Dermis blood vessel endothelial cell (primary cell): ENCODE measurements around the gene C8G. TPM values are rescaled to one million over a fixed set of nuclear protein-coding genes. Genes with fewer than 3 reads are reported as not detected.

Experiments
- DNase-seq: peaks from one replicate; pipeline ENCODE4 v3.0.0; 2010
- total RNA-seq: library from RNA; depleted of rRNA; stranded (reverse); fragments of >200 nt; gene quantifications from 2 replicates; pipeline ENCODE4 v1.2.3, GENCODE V29; 2014

Gene C8G
- total RNA-seq, 1 donor from 2014 or later = not detected

- DNase-seq = no peak
Observed at GRCh38 chr9:136920734-136921231, 24.3 kb upstream of the C8G start.

- DNase-seq = no peak
Observed at GRCh38 chr9:136921307-136921706, 23.7 kb upstream of the C8G start.

DNA sequence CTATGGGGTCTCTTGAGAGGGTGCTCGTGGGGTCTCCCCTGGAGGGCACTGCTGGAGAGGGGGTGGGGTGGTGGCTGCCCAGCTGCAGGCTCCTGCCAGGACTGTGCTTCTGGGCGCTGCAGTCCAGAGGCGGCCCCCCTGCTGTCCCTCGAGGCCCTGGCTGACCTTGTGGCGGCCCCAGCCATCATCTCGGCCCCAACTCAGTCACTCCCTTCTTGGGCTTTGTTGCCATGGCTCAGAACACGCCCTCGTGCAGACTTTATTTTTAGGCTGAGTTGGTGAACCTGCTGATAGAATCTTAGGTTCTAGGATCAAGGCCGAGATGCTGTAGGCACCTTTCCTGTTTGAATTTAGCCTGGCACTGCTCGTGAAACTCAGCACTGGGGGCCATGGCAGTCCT is 23.3 kb upstream of the C8G start:
- DNase-seq = no peak

DNA sequence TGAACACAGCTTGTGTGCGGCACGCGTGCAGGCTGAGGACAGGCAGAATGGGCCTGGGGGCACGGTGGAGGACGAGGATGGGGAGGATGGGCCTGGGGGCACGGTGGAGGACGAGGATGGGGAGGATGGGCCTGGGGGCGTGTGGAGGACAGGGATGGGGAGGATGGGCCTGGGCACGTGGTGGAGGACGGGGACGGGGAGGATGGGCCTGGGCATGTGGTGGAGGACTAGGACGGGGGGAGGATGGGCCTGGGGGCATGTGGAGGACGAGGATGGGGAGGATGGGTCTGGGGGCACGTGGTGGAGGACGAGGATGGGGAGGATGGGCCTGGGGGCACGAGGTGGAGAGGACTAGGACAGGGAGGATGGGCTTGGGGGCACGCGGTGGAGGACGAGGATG is 22.5 kb upstream of the C8G start:
- no peak for DNase-seq

DNA sequence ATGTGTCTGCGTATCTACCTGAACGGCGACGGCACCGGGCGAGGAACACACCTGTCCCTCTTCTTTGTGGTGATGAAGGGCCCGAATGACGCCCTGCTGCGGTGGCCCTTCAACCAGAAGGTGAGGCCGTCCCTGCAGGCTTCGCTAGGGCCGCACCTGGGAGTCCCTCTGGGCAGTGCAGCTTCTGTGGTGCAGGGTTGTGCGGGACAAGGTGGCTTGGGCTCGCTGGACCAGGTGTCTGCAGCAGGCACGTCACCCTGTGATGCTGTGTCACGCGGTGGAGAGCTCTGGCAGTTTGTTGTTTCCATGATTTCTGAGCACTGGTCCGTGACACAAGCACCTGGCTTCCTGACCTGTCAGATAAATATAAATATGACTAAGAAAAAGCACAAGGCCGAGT is 21.2 kb upstream of the C8G start:
- DNase-seq = no peak

- DNase-seq = no peak
Observed at GRCh38 chr9:136925414-136926153, 19.5 kb upstream of the C8G start.

DNA sequence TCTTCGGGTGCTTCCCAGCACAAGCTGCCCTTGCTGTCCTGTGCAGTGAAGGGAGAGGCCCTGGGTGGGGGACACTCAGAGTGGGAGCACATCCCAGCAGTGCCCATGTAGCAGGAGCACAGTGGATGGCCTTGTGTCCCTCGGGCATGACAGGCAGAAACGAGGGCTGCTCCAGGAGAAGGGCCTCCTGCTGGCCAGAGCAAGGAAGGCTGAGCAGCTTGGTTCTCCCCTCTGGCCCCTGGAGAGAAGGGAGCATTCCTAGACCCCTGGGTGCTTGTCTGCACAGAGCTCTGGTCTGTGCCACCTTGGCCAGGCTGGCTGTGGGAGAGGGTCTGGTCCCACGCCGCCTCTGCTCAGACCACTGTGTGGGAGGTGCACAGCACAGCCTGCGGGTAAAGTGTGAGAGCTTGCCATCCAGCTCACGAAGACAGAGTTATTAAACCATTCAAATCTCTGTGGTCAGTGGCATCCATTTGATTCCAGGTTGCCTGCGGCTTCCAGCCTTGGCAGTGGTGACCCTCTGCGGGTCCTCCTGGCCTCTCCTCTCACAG is 18.8 kb upstream of the C8G start:
- DNase-seq = peak; percentile 16

GRCh38 chr9:136926749-136927148 is 18.3 kb upstream of the C8G start:
- DNase-seq = no peak

GRCh38 chr9:136927343-136928271 is 17.4 kb upstream of the C8G start:
- peak; percentile 58 for DNase-seq

- DNase-seq = no peak
Observed at GRCh38 chr9:136928591-136928990, 16.5 kb upstream of the C8G start.

- DNase-seq = no peak
Observed at GRCh38 chr9:136930014-136930413, 15.0 kb upstream of the C8G start.

GRCh38 chr9:136931611-136932130 is 13.4 kb upstream of the C8G start:
- DNase-seq = no peak

- no peak for DNase-seq
Observed at GRCh38 chr9:136934277-136934676, 10.8 kb upstream of the C8G start.

- no peak for DNase-seq
Observed at GRCh38 chr9:136935651-136936050, 9.4 kb upstream of the C8G start.

DNA sequence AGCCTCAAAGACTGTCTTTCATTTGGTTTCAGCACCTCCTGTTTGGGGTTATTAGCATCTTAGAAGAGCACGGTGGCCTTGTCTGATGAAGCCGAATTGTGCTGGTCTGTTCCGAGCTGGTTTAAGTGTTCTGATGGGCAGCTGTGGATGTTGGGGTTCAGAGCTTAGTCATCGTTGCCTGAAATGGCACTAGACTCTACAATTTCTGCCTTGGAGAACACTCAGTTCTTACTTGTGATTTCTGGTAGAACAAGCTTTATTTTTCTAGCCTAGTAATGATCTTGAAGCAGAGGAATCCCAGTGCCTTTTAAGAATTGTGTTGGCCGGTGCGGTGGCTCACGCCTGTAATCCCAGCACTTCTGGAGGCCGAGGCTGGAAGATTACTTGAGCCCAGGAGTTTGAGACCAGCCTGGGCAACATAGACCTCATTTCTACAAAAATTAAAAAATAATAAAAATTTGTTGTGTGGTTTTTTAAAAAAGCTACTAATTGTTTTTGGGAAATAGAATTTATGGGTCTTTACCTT is 8.3 kb upstream of the C8G start:
- no peak for DNase-seq

DNA sequence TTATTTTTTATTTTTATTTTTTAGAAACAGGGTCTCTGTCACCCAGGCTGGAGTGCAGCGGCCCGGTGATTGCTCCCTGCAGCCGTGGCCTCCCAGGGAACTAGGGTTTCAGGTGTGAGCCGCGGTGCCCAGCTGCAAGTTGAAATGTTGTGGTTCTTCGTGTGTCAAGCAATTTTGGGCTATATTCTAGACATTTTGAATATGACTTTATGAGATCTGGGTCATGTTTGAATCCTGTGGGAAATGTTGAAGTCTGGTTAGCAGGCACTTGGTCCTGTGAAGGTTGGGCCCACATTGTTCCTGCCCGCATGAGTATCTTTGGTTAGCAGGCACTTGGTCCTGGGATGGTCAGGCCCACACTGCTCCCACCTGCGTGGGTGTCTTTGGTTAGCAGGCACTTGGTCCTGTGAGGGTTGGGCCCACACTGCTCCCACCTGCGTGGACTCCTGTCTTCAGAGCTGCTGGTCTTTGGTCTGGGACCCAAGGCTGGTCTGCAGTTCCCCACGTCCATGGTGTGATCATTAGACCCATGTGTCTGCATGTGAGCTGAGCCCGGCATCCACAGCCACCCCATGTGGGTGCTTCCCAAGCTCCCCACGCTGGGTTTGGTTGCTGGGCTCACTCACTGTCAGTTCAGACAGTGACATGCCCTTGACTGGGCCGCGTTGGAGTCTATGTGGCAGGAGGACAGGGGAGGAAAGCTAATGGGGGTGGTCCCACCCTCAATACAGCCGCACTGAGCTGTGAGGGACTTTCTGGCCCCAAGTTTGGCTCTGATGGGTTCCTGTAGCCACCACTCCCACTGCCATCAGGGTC is 7.6 kb upstream of the C8G start:
- DNase-seq = no peak

DNA sequence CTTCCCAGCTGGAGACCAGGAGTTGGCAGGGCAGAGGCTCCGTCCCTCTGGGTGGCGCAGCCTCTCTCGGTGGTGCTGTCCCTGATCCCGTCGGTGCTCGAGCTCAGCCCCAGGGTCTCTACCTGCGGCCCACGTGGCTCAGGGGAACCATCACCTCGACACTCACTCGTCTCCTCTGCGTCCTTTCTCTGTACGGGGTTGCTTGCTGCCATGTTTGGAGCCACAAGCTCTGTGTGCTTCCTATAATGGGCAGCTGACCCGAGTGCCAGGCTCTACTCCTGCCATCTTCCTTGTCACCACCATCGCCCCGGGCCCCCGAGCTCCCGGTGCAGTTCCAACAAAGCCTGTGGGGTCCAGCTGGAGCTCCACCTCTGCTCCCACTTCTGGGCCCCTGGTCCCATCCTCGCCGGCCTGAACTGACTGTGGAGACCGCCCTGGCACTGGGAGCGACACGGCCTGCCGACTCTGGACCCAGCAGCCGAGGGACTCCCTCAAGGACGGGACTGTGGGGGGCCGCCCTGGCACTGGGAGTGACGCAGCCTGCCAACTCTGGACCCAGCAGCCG is 5.5 kb upstream of the C8G start:
- DNase-seq = no peak

- DNase-seq = no peak
Observed at GRCh38 chr9:136939996-136940525, 5.0 kb upstream of the C8G start.

GRCh38 chr9:136940526-136941230 is 4.4 kb upstream of the C8G start:
- no peak for DNase-seq

DNA sequence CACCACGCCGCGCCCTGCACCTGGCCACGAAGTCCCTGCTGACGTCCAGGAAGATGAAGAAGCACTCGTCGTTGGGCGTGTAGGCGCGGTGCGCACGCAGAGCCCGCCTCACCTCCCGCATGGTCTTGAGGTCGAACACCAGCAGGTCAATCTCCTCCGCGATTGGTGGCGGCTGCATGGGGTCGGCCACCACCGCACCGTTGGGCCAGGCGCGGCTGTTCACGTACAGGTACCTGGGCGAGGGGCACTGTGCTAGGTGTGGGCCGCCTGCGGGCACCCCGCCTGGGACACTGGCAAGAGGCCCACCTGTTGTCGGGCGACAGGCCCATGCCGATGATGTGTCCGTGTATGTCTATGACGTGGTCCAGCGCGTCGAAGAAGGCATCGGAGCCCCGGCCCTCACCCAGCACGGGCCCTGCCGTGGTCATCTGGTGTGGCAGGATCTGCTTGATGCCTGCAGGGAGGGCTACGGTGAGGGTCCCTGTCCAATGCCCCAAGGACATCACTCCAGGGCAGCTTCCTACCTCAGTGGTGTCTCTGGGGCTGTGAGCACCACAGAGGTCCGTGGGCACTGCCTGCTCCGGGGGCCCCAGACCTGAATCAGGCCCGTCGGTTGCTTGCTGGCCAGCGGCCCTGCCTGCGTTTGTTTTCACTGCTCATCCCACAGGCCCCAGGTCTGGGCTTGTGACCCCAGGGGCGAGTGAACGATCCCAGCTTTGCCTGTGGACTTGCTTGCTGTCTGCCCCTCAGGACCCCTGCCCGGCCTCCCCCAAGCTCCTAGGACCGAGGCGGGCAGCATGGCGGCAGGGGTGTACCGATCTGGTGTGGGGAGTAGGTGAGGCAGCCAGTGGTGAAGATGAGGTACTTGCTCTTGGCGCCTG is 3.6 kb upstream of the C8G start:
- DNase-seq = no peak
